Chondrocyte (in vitro differentiated cells): ENCODE data around the gene DCTN4. TPM values are rescaled to one million over a fixed set of nuclear protein-coding genes. Genes with fewer than 3 reads are reported as not detected.

Experiments
- DNase-seq: peaks from one replicate; pipeline ENCODE4 v3.0.0; 2021; ENCODE audit warnings: mixed read lengths, low spot score
- H3K27ac Mint-ChIP-seq: one replicate; pipeline ENCODE4 v1.8.0; 2021; ENCODE audit warnings: mild to moderate bottlenecking, moderate library complexity, mixed read lengths; ENCODE audit not compliant: unreplicated experiment
- H3K27me3 Mint-ChIP-seq: 2 replicates; pipeline ENCODE4 v1.8.0; 2021; ENCODE audit warnings: low read depth, mixed read lengths
- H3K36me3 Mint-ChIP-seq: 2 replicates; pipeline ENCODE4 v1.8.0; 2021; ENCODE audit warnings: low read depth, mixed read lengths
- H3K4me1 Mint-ChIP-seq: 2 replicates; pipeline ENCODE4 v1.8.0; 2021; ENCODE audit warnings: low read depth, mild to moderate bottlenecking, mixed read lengths
- H3K4me3 Mint-ChIP-seq: one replicate; pipeline ENCODE4 v1.8.0; 2021; ENCODE audit warnings: mild to moderate bottlenecking, moderate library complexity, mixed read lengths; ENCODE audit not compliant: unreplicated experiment
- H3K9me3 Mint-ChIP-seq: 2 replicates; pipeline ENCODE4 v1.8.0; 2021; ENCODE audit warnings: low read depth, mixed read lengths
- total RNA-seq: library from RNA; stranded (reverse); gene quantifications from 3 replicates; pipeline ENCODE4 v1.2.1, GENCODE V29; 2021
- TF ChIP-seq, protein P1 (sequence below): fragments of 200-600 bp; sonication (generic); IDR thresholded peaks from 2 replicates; pipeline ENCODE4 v1.5.0; 2021; ENCODE audit warnings: antibody characterized with exemption, mild to moderate bottlenecking, moderate library complexity

Gene DCTN4
- total RNA-seq, 1 donor from 2014 or later: 50.5 TPM

GRCh38 chr5:150758203-150758530, 650 bp downstream of the DCTN4 start:
- no peak for DNase-seq
- H3K4me1 Mint-ChIP-seq: peaks cover 23% of the 10 kb centered on the region
- no peaks in the 10 kb centered on the region for H3K27me3 Mint-ChIP-seq
- no peaks in the 10 kb centered on the region for H3K9me3 Mint-ChIP-seq
- H3K36me3 Mint-ChIP-seq: peaks cover 14% of the 10 kb centered on the region
- no peak overlapping the region for H3K27ac Mint-ChIP-seq
- no peak overlapping the region for H3K4me3 Mint-ChIP-seq
- TF ChIP-seq, protein P1, sequence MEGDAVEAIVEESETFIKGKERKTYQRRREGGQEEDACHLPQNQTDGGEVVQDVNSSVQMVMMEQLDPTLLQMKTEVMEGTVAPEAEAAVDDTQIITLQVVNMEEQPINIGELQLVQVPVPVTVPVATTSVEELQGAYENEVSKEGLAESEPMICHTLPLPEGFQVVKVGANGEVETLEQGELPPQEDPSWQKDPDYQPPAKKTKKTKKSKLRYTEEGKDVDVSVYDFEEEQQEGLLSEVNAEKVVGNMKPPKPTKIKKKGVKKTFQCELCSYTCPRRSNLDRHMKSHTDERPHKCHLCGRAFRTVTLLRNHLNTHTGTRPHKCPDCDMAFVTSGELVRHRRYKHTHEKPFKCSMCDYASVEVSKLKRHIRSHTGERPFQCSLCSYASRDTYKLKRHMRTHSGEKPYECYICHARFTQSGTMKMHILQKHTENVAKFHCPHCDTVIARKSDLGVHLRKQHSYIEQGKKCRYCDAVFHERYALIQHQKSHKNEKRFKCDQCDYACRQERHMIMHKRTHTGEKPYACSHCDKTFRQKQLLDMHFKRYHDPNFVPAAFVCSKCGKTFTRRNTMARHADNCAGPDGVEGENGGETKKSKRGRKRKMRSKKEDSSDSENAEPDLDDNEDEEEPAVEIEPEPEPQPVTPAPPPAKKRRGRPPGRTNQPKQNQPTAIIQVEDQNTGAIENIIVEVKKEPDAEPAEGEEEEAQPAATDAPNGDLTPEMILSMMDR: no peak

- H3K27me3 Mint-ChIP-seq: no peaks in the 10 kb centered on the region
- TF ChIP-seq, protein P1: no peak
- no peaks in the 10 kb centered on the region for H3K9me3 Mint-ChIP-seq
- H3K4me1 Mint-ChIP-seq: peaks cover 23% of the 10 kb centered on the region
- no peak for DNase-seq
- peak overlapping the region; percentile 53 for H3K4me3 Mint-ChIP-seq
- peak overlapping the region; percentile 66 for H3K27ac Mint-ChIP-seq
- H3K36me3 Mint-ChIP-seq: peaks cover 17% of the 10 kb centered on the region
These were observed 1.6 kb downstream of the DCTN4 start for GRCh38 chr5:150757087-150757649.

DNA sequence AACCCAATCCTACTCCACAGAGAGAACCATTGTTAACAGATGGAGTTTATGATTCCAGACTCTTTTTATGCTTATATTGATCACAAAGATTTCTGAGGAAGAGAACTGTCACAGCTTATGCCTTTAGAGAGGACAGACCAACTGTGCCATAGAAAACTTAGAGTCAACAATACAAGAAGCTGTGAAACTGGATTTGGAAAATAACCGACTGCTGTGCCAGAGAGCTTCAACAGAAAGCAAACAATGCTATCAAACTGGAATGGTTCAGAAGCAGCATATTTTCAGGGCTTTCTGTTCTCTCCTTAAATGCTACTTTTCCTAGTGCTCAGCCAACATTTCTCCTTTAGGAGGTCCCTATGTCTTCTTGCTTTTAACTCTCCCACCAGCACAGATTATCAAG, 5.0 kb downstream of the DCTN4 start:
- Mint-ChIP-seq H3K4me3 (no peak overlapping the region), H3K36me3 (peaks cover 28% of the 10 kb centered on the region), H3K4me1 (peaks cover 23% of the 10 kb centered on the region), H3K9me3 (no peaks in the 10 kb centered on the region), H3K27ac (no peak overlapping the region), H3K27me3 (no peaks in the 10 kb centered on the region)
- TF ChIP-seq, protein P1: no peak
- no peak for DNase-seq

DNA sequence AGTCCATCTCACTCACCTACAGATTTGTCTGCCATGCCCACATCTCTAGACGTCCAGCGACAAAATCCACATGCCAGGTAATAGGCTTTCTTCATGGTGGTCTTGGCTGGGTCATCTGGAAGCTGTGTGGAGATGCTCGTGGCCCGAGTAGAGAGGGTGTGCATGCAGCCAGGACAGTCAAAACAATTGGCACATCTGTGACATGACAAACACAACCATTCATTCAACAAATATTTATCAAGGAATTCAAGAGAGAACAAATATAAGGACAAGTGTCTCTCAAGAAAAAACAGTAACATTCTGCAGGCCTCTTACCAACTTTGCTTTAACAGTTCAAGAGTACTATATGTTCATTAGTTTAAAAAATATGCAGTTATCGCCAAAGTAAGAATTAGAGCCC, 5.4 kb downstream of the DCTN4 start:
- TF ChIP-seq, protein P1: no peak
- Mint-ChIP-seq H3K4me1 (peaks cover 23% of the 10 kb centered on the region), H3K4me3 (no peak overlapping the region), H3K27ac (no peak overlapping the region), H3K27me3 (no peaks in the 10 kb centered on the region), H3K36me3 (peaks cover 28% of the 10 kb centered on the region), H3K9me3 (no peaks in the 10 kb centered on the region)
- DNase-seq: no peak

- Mint-ChIP-seq H3K9me3 (no peaks in the 10 kb centered on the region), H3K4me1 (peaks cover 15% of the 10 kb centered on the region), H3K36me3 (peaks cover 29% of the 10 kb centered on the region), H3K4me3 (no peak overlapping the region), H3K27ac (no peak overlapping the region), H3K27me3 (no peaks in the 10 kb centered on the region)
- TF ChIP-seq, protein P1: no peak
- DNase-seq: no peak
These were observed 7.5 kb downstream of the DCTN4 start for GRCh38 chr5:150751096-150751891.
